Adipose tissue (tissue), 3 donors: ENCODE measurements around the gene SLC27A2. TPM values are rescaled to one million over a fixed set of nuclear protein-coding genes. Genes with fewer than 3 reads are reported as not detected.
"Not testable (repeated sequence)": the region's sequence is repeated elsewhere in the genome, so short reads cannot be mapped to it uniquely, and the experiment has no call there.

Experiments used
- H3K27ac ChIP-seq: one replicate; pipeline ENCODE4 v1.5.1; 2013; ENCODE audit warnings: low read depth, low read length
- WGBS, 3 donors: extraction: QIAGEN DNeasy Blood & Tissue Kit; methylation state at CpG; one replicate each; pipeline ENCODE4 v1.1.7; 2013; 5-methylcytosine and 5-hydroxymethylcytosine counted together
- polyA plus RNA-seq, 3 donors: library from polyadenylated mRNA; stranded (reverse); fragments of 200-250 nt; gene quantifications; one replicate each; pipeline ENCODE4 v1.2.3, GENCODE V29; 2013
- donor health status: healthy with polysubstance abuse.
- donor health status: Bipolar disorder and iron deficiency.
- donor health status: healthy.

The SLC27A2 gene
- polyA plus RNA-seq, 3 donors: 3.0 to 6.6 (median 5.5) TPM

GRCh38 chr15:50158236-50158635, 23.8 kb upstream of the SLC27A2 start:
- WGBS, 3 donors: 94 to 98% (median 97%) methylated on average over 24 to 27 of the region's 28 CpGs

GRCh38 chr15:50162969-50163718, 18.9 kb upstream of the SLC27A2 start:
- 64 to 74% (median 73%) methylated on average over 2 of the region's 2 CpGs for WGBS, 3 donors
- H3K27ac ChIP-seq: no peak overlapping the region

More at GRCh38 chr15:50158236-50158635, 23.8 kb upstream of the SLC27A2 start:
- H3K27ac ChIP-seq: not testable (repeated sequence)

DNA sequence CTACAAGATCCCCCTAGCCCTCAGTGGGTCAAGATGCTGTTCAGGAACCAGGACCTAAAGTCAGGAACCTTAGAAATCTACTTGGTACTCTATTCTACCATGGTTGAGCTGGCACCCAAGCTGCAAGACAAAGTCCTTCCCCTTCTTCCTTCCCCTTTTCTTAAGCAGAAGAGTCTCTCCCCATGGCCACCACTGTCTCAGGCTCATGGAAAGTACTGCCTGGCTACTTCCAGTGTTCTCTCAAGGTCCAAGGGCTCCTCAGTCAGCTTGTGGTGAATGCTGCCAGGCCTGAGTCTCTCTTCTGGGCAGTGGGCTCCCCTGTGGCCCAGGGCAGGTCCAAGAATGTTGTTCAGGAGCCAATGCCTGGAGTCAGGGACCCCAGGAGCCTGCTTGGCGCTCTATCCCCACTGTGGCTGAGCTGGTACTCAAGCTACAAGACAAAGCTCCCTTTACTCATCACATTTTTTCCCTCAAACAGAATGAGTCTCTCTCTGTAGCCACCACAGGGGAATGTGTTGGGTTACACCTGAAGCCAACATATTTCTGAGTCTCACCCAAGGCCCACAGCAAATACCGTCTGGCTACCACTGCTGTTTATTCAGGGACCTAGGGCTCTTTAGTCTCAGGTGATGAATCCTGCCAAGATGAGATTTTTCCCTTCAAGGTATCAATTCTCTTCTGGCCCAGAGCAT, 18.1 kb upstream of the SLC27A2 start:
- 76 to 100% (median 94%) methylated on average over 2 of the region's 2 CpGs for WGBS, 3 donors
- no peak overlapping the region for H3K27ac ChIP-seq

DNA sequence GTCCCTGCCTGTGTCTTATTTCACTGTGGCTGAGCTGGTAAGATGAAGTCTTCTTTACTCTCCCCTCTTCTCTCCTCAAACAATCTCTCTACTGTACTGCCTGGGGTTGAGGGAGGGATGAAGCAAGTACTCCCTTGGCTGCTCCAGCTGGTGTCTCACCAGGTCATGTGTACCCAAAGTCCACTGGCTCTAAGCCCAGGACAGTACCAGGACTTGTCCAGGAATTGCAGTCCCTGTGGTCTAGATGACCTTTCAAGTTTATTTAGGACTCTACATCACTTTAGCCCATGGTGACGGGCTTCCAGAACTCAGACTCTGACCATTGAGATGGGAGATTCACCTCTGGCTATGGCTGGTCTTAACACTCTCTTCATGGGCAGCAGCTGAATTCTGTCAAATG, 17.5 kb upstream of the SLC27A2 start:
- WGBS, 3 donors: 79 to 95% (median 84%) methylated on average over 1 of the region's 1 CpG
- no peak overlapping the region for H3K27ac ChIP-seq

- no peak overlapping the region for H3K27ac ChIP-seq
- WGBS, 3 donors: 38 to 71% (median 41%) methylated on average over 1 of the region's 1 CpG
Observed at GRCh38 chr15:50166216-50166615, 15.8 kb upstream of the SLC27A2 start.

DNA sequence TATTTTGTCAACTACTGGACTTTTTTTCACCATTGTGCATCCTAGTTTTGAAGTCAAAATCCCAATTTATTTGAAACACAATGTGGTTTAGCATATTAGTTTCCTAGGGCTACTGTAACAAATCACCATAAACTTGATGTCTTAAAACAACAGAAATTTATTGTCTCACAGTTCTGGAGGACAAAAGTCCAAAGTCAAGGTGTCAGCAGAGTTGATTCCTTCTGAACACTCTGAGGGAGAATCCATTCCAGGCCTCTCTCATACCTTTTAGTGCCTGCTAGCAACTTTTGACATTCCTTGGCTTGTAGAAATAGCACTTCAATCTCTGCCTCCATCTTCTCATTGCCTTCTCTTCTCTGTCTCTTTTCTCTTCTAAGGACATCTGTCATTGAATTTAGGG, 14.9 kb upstream of the SLC27A2 start:
- H3K27ac ChIP-seq: no peak overlapping the region

GRCh38 chr15:50168379-50168778, 13.6 kb upstream of the SLC27A2 start:
- WGBS, 3 donors: 79 to 90% (median 86%) methylated on average over 4 of the region's 4 CpGs
- H3K27ac ChIP-seq: no peak overlapping the region

DNA sequence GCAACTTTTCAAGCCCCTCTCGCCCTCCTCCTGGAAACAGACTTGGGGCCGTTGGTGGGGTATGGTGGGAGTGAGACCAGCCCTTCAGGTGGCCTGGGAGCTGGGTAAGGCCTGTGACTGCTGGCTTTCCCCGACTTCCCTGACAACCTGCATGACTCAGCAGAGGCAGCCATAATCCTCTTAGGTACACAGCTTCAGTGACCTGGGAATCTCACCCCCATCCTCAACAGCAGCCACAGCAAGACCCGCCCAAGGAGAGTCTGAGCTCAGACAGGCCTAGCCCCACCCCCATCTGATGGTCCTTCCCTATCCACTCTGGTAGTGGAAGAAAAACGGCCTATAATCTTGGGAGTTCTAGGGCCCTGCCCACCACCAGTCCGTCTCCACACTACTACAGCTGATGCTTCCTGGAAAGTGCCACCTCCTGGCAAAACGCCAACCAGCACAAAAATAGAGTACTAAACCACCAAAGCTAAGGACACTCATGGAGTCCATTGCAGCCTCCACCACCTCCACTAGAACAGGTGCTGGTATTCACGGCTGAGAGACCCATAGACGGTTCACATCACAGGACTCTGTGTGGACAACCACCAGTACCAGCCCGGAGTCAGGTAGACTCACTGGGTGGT, 13.1 kb upstream of the SLC27A2 start:
- WGBS, 3 donors: 78 to 84% (median 81%) methylated on average over 10 of the region's 10 CpGs
- no peak overlapping the region for H3K27ac ChIP-seq

DNA sequence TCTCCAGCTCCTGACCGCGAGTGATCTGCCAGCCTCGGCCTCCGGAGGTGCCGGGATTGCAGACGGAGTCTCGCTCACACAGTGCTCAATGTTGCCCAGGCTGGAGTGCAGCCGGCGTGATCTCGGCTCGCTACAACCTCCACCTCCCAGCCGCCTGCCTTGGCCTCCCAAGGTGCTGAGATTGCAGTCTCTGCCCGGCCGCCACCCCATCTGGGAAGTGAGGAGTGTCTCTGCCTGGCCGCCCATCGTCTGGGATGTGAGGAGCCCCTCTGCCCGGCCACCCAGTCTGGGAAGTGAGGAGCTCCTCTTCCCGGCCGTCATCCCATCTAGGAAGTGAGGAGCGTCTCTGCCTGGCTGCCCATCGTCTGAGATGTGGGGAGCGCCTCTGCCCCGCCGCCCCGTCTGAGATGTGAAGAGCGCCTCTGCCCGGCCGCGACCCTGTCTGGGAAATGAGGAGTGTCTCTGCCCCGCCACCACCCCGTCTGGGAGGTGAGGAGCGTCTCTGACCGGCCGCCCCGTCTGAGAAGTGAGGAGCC, 9.6 kb upstream of the SLC27A2 start:
- WGBS, 3 donors: 94 to 95% (median 95%) methylated on average over 30 to 35 of the region's 35 CpGs
- not testable (repeated sequence) for H3K27ac ChIP-seq

DNA sequence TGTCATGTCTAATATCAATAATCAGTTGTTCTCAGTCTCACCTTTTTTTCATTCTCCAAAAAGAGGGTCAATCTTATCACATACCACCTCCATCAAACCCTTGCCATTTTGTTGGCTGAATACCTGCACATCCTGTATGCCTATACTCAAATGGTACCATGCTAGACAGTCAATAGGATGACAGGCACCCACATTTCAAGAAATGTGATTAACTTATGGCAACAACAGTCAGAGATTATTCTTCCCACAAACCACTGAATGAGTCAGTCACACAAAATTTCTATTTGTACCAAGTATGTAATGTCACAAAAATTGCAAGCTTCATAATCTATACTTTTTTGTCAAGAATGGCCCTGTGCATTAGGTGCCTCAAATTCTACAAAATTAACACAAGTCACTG, 5.1 kb upstream of the SLC27A2 start:
- no peak overlapping the region for H3K27ac ChIP-seq

- 90 to 92% (median 90%) methylated on average over 3 of the region's 3 CpGs for WGBS, 3 donors
- H3K27ac ChIP-seq: no peak overlapping the region
Observed at GRCh38 chr15:50180091-50180490, 1.9 kb upstream of the SLC27A2 start.

DNA sequence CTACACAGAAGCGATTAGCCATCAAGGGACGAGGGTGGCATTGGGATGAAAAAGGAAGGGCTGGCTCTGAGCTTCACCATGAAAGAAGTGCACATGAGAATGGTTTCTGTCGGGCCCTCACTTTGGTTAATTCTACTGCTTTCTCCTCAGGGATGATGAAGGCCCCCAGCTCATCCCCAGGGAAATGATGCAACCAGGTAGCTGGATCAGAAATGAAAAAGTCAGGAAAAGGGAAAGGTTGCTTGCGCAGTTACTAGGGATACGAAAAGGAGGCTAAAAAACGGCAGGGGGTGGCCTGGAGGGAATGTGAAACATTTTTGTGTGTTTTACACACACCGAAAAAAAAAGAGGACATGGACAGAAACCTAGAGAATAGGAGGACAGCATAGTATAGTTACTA, 1.4 kb upstream of the SLC27A2 start:
- WGBS, 3 donors: 83 to 90% (median 86%) methylated on average over 7 of the region's 7 CpGs
- H3K27ac ChIP-seq: no peak overlapping the region

DNA sequence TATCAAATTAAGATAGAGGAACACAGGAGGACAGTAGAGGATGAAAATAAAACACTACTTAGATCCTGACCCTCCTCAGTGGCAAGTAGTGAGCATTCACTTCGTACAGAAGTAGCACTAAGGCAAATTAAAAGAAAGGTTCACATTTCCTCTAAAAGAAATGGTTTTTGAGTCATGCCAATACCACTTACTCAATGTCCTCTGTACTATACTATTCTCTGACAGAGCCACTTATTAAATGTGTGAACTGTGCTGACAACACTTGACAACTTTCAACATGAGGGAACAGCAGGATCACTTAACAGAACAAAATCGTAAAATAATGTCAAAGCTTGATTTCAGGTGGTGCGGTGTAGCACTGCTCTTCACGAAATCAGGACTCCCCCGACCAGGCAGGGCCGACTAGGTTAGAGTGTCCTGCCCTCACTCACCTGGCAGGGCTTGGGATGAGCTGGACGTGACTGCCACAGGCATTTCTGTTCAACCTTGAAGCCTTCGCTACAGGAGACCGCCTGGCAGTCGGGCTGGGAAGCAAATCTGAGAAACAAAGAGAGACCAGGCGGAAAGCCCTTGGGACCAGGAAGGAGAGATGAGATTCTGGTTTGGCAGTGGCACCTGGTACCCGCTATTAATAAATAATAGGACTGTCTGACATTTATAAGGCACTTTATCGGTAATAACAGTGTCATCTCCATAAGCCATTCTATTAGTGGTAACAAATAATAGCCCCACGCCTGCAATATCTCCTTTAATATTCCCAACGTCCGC, 611 bp upstream of the SLC27A2 start:
- 31 to 59% (median 54%) methylated on average over 16 of the region's 16 CpGs for WGBS, 3 donors
- no peak overlapping the region for H3K27ac ChIP-seq

- WGBS, 3 donors: 2 to 5% (median 3%) methylated on average over 78 to 80 of the region's 80 CpGs
- no peak overlapping the region for H3K27ac ChIP-seq
Observed at GRCh38 chr15:50182219-50183013, 420 bp downstream of the SLC27A2 start.

GRCh38 chr15:50183112-50183794, 1.3 kb downstream of the SLC27A2 start:
- WGBS, 3 donors: 65 to 69% (median 67%) methylated on average over 2 of the region's 2 CpGs
- no peak overlapping the region for H3K27ac ChIP-seq

DNA sequence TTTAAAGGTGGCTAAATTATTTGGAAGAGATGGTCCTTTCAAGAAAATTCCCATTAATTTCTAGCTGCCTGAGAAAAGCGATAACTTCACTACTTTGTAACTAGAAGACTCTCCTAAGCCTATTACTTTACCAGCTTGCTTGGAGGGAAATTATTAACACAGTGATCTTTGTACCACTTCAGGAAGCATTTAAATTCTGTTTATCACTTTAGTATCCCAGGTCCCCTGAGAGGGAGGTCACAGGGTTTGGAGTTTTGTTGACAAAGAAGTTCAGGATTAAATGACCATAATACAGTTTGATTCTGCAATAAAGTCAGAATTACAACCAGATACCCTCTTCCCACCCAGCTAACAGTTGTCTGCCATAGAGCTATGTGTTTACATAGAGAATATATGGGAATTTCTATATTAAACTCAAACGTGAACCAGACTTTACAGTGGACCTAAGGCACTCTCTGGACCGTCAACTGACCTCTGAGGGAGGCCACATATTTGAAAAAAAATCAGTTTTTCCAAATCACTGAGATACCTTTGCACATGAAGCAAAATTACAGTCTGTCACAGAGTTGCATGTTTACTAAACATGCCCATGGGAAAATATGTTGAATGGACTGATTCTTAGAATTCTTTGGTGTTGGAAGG, 3.0 kb downstream of the SLC27A2 start:
- no peak overlapping the region for H3K27ac ChIP-seq
- 49 to 77% (median 58%) methylated on average over 3 of the region's 3 CpGs for WGBS, 3 donors

- 99% methylated on average over 4 of the region's 4 CpGs for WGBS, 3 donors
- H3K27ac ChIP-seq: no peak overlapping the region
Observed at GRCh38 chr15:50186090-50186489, 4.1 kb downstream of the SLC27A2 start.
